AG08395 (cell line): Measurements from ENCODE around the gene NBEAL1.
"Not testable (repeated sequence)": the region's sequence is repeated elsewhere in the genome, so short reads cannot be mapped to it uniquely, and the experiment has no call there.

Experiments used
- DNase-seq: peaks from one replicate; pipeline ENCODE4 v3.0.0; 2012; ENCODE audit warnings: mixed read lengths, low spot score

Gene NBEAL1

DNA sequence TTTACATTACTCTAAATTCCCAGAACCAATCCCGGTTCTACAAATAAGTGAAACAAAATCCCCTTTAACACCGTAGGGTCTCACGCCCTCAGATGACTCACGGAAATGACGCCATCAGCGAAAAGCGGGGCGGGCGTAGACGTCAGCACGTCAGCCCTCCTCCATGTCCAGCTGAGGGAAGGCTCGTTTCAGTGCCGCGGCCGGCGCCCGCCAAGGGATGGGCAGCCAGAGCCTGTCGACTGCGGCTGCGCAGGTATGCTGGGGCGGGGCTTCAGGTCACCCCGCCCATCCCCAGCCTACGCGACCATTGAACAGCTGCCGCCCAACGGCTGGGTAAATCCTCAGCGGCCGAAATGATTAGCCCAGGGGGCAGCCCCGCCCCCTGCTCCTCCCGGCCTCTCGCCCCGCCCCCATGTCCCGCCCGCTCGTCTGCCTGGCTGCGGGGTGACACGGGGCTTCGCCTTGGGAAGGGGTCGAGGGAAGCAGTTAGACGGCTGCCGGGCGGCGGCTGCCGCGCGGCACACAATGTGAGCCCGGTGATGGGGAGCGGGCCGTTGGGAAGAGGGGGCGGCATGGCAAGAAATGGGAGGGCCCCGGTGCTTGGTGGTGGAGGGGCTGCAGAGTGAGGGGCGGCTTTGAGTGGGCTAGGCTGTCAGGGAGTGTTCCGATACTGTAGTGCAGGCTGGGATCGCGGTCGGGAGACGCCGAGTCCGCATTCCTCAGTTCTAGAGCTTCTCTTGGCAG, at the start of gene NBEAL1:
NBEAL1 (plus strand) TSS at position 420 of the 744 bp plus-strand sequence. CDS start 1,510 bp downstream, outside the sequence.
- DNase-seq, result peak; percentile 97

DNA sequence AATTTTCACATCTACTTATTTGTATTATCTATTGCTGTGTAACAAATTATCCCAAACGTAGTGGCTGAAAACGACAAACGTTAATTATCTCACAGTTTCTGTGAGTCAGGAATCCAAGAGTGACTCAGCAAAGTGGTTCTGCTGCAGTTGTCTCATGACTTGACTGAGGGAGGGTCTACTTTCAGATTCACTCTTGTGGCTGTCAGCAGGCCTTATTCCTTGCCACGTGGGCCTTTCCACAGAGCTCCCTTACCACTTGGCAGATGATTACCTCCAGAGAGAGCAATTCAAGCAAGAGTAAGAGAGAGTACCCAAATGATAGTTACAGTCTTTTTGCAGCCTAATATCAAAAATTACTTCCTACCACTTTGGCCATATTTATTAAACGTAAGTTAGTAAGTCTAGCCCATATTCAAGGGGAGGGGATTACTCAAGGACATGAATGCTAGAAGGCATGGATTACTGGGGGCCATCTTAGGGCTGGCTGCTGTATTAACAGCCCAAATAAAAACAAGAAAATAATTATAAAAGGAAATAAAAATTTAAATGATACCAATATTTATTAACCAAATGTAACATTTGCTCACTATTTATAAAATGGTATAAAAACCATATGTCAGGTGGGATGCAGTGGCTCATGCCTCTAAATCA, 48.7 kb upstream of the NBEAL1 start:
- DNase-seq, result no peak

DNA sequence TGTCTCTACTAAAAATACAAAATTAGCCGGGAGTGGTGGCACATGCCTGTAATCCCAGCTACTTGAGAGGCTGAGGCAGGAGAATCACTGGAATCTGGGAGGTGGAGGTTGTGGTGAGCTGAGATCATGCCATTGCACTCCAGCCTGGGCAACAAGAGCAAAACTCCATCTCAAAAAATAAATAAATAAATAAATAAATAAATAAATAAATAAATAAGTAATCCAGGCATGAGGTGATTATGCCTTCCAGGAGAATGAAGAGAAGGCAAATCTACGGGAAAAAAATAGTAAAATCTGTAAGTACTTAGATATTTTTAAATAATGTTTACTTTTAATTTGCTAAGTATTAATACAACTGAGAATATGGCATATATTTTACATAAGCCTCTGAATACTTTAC, 45.3 kb upstream of the NBEAL1 start:
- not testable (repeated sequence) for DNase-seq

- no peak for DNase-seq
Measured at GRCh38 chr2:202976809-202977208, 37.9 kb upstream of the NBEAL1 start.

- no peak for DNase-seq
Measured at GRCh38 chr2:202982779-202983491, 31.7 kb upstream of the NBEAL1 start.

GRCh38 chr2:202989749-202990148, 24.9 kb upstream of the NBEAL1 start:
- DNase-seq, result no peak

- DNase-seq, result no peak
Measured at GRCh38 chr2:202990501-202990900, 24.2 kb upstream of the NBEAL1 start.

DNA sequence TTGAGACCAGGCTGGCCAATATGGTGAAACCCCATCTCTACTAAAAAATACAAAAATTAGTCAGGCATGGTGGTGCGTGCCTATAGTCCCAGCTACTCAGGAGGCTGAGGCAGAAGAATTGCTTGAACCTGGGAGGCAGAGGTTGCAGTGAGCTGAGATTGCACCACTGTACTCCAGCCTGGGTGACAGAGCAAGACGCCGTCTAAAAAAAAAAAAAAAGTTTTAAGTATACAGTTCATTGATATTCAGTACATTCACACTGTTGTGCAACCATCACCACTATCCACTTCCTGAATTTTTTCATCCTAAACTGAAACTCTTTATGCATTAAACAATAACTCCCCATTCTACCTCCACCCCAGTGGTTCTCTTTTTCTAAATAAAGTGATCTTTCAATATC, 17.6 kb upstream of the NBEAL1 start:
- not testable (repeated sequence) for DNase-seq

DNA sequence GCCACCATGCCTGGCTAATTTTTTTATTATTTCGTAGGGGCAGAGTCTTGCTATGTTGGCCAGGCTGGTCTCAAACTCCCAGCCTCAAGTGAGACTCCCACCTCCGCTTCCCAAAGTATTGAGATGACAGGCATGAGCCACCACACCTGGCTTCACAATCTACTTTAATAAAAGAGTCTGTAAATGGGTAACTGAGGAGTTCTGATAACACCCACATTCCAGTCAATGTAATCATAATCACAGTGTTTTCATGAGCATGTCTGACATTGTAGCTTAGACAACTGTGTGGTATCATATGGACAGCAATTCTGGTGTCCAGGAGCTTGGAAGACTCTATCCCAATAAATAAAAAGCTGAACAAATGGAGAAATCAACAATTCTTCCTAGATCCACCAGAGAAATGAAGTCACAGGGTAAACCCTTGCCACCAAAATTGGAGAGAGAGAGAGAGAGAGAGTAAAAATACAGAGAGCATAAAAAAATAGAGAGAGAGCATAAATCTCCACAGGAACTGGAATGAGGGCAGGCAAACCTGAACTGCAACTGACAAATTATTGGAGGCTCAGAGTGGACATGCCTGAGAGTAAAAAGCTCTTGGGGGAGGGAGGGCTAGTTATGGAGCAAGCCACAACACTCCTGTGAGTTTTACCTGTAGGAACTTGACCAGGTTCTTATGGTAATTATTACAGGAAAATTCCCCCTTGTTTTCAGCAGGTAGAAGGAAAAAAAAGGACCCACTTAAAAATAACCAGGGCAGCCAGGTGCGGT, 12.4 kb upstream of the NBEAL1 start:
- no peak for DNase-seq

DNA sequence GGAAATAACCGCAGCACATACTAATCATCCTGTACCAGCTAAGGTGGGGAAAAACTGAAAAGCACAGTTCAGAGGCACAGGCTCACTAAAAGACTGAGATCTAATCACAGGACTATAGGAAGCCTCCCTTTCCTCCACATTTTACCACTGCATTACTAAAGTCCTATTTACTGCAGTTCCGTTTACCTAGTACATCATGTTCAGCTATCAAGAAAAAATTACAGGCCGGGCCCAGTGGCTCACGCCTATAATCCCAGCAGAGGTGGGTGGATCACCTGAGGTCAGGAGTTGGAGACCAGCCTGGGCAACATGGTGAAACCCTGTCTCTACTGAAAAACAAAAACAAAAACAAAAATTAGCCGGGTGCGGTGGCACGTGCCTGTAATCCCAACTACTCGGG, 11.0 kb upstream of the NBEAL1 start:
- no peak for DNase-seq

GRCh38 chr2:203016716-203017115, 2.0 kb downstream of the NBEAL1 start:
- no peak for DNase-seq

DNA sequence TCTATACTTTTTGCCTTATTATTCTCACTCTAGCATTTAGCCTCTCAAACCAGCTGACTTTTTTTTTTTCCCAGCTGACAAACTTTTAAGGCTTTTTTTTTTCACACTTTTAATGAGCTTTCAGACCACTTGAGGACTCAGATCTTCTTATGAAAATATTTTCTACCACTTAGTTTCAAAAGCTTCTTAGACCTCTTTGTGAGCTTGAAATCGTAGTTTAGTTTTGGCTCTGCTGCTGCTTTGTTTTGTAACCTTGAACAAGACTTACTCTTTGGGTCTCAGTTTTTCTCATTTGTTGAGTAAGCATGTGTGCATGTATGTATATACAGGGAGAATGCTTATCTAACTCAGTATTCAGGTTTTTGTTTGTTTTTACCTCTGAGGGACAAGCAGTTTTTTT, 3.5 kb downstream of the NBEAL1 start:
- DNase-seq, result no peak

DNA sequence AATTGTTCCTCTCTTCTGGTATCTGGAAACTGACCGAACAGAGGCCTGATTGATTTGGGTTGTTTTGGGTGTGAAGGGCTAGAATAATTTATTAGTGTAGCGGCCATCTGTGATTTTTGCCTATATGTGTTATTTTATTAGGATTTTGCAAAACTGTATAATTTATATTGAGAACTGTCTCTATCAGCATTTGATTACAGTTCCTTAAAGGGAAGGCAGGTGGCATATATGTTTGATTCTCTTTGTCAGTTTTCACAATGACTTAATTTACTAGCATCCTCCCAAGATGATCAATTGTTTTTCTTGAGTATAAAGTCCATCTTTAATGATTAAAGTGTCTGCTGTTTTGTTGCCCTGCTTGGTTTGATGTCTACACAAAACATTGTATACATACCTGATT, 4.5 kb downstream of the NBEAL1 start:
- no peak for DNase-seq

GRCh38 chr2:203021991-203022390, 7.3 kb downstream of the NBEAL1 start:
- no peak for DNase-seq

- DNase-seq, result peak; percentile 16
Measured at GRCh38 chr2:203022751-203023150, 8.1 kb downstream of the NBEAL1 start.

GRCh38 chr2:203025592-203025991, 10.9 kb downstream of the NBEAL1 start:
- DNase-seq, result peak; percentile 2

GRCh38 chr2:203030545-203030944, 15.9 kb downstream of the NBEAL1 start:
- no peak for DNase-seq

- DNase-seq, result no peak
Measured at GRCh38 chr2:203030991-203031390, 16.3 kb downstream of the NBEAL1 start.

DNA sequence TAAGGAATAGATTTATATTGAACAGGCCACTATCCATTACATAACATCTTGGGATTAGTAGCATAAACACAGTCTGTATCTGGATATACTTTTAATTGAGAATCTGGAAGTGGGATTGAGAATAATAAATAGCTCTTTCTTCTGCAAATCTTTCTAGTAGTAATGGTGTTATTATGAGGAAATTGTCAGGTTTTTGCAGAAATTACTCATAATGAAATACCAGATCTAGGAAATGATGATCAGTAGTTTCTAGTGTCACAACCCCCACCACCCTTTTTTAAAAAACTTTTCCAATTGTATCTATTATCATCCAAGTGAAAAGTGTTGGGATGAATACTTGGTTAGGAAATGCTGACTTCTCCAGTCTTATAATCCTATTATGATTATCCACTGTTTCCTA, 18.7 kb downstream of the NBEAL1 start:
- no peak for DNase-seq

GRCh38 chr2:203035879-203036470, 21.3 kb downstream of the NBEAL1 start:
- no peak for DNase-seq

GRCh38 chr2:203037026-203037425, 22.4 kb downstream of the NBEAL1 start:
- DNase-seq, result no peak

DNA sequence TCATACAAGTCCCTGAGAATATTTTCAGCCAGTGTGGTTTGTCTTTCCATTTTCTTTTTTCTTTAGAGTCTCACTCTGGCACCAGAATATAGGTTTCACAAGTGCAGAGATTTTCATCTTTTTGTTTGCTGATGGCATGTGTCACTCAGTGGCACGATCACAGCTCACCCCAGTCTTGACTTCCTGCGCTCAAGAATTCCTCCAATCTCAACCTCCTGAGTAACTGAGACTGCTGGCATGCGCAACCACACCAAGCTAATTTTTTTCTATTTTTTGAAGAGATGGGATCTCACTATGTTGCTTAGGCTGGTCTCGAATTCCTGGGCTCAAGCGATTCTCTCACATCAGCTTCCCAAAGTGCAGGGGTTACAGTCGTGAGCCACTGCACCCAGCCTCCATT, 23.9 kb downstream of the NBEAL1 start:
- DNase-seq, result no peak
